ENCODE measurements around the gene MRPS24. TPM values are rescaled to one million over a fixed set of nuclear protein-coding genes. Genes with fewer than 3 reads are reported as not detected.

Gene MRPS24
- total and polyA plus RNA-seq, 2 of the 13 experiments (the other 11 are each of a cell fraction or from before 2014, with no cell fraction given): 135 to 162 TPM

DNA sequence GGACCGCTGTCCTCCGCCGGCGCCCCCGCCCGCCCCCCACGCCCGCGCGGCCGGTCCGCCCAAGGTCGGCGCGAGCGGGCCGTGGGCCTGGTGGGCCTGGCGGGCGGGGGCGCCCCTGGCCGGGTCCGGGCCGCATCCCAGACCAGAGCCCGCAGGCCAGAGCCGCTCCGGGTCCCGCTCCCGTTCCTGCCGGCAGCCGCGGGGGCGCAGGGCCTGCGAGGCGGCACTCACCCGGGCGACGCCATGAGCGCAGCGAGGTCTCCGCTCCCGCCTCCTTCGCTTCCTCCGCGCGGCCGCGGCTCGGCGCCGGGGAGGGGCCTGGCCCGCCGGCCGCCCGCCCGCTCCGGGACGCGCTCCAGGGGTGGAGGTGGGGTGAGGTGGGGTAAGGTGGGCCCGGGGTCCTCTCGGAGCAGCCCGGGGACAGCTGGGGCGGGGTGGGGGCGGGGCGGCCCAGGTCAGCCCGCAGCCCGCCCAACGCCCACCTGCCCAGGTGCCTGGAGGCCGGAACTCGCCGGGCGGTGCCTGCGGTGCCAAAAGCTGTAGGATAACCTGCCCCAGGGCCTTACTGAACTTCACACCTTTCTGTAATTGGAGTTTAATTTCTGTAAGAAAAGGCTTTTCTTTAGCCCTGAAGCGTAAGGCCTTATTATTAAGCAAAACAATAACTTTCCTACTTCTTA lies 37.2 kb upstream of the MRPS24 start, which contains the start of gene URGCP (continued):
- 0 out of 2 replicates have a peak, but pooled peaks have one; percentile 20 for TF ChIP-seq ZNF768 (CRISPR knock-in tag; IDR thresholded peaks at IDR 0.05)
- TF ChIP-seq RFXANK (CRISPR knock-in tag; IDR thresholded peaks at IDR 0.05): no peak
- TF ChIP-seq ATF7-NPFF (CRISPR knock-in tag; IDR thresholded peaks at IDR 0.05; ENCODE audit: low read depth): peak; percentile 72; the same call in 1 of the 2 replicates
- TF ChIP-seq, protein P1, sequence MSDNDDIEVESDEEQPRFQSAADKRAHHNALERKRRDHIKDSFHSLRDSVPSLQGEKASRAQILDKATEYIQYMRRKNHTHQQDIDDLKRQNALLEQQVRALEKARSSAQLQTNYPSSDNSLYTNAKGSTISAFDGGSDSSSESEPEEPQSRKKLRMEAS (IDR thresholded peaks at IDR 0.05): peak; percentile 49; the same call in 1 of the 2 replicates
- no peak for TF ChIP-seq ZNF800 (CRISPR knock-in tag; IDR thresholded peaks at IDR 0.05)
- peak; percentile 76; the same call in 1 of the 2 replicates for TF ChIP-seq ZNF563 (CRISPR knock-in tag; IDR thresholded peaks at IDR 0.05)
- TF ChIP-seq HNRNPK (IDR thresholded peaks at IDR 0.05; ENCODE audit: low read depth, low read length, poor library complexity, severe bottlenecking): no peak
- TF ChIP-seq ZNF329 (CRISPR knock-in tag; IDR thresholded peaks at IDR 0.05; ENCODE audit: low read depth): 0 out of 2 replicates have a peak, but pooled peaks have one; percentile 24
- 0 out of 2 replicates have a peak, but pooled peaks have one; percentile 25 for TF ChIP-seq CENPT (CRISPR knock-in tag; IDR thresholded peaks at IDR 0.05; ENCODE audit: low read depth)
- 0 out of 2 replicates have a peak, but pooled peaks have one; percentile 39 for TF ChIP-seq ZNF430 (CRISPR knock-in tag; IDR thresholded peaks at IDR 0.05)
- TF ChIP-seq KMT2B (CRISPR knock-in tag; IDR thresholded peaks at IDR 0.05): peak; percentile 29; the same call in 1 of the 2 replicates
- TF ChIP-seq ZSCAN21 (CRISPR knock-in tag; IDR thresholded peaks at IDR 0.05; ENCODE audit: borderline replicate concordance): peak; percentile 45; the same call in 1 of the 2 replicates
- TF ChIP-seq, protein P2, sequence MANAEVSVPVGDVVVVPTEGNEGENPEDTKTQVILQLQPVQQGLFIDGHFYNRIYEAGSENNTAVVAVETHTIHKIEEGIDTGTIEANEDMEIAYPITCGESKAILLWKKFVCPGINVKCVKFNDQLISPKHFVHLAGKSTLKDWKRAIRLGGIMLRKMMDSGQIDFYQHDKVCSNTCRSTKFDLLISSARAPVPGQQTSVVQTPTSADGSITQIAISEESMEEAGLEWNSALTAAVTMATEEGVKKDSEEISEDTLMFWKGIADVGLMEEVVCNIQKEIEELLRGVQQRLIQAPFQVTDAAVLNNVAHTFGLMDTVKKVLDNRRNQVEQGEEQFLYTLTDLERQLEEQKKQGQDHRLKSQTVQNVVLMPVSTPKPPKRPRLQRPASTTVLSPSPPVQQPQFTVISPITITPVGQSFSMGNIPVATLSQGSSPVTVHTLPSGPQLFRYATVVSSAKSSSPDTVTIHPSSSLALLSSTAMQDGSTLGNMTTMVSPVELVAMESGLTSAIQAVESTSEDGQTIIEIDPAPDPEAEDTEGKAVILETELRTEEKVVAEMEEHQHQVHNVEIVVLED (CRISPR knock-in tag; IDR thresholded peaks at IDR 0.05; ENCODE audit: borderline replicate concordance): no peak
- 0 out of 4 replicates have a peak, but pooled peaks of 1 of the 2 experiments have one; percentile 11 for TF ChIP-seq REST (IDR thresholded peaks at IDR 0.05; ENCODE audit: borderline replicate concordance in 1 of 2, low read depth in 1 of 2, low read length in 2 of 2)
- peak; percentile 14; the same call in 1 of the 2 replicates for TF ChIP-seq TFAP4 (IDR thresholded peaks at IDR 0.05; ENCODE audit: borderline replicate concordance, low read depth)
- TF ChIP-seq SRY (CRISPR knock-in tag; IDR thresholded peaks at IDR 0.05): peak; percentile 70; the same call in 1 of the 2 replicates
- peak; percentile 36; the same call in 1 of the 2 replicates for TF ChIP-seq TMF1 (CRISPR knock-in tag; IDR thresholded peaks at IDR 0.05; ENCODE audit: low read depth)
- TF ChIP-seq MEIS2 (CRISPR knock-in tag; IDR thresholded peaks at IDR 0.05): 0 out of 2 replicates have a peak, but pooled peaks have one; percentile 20
- TF ChIP-seq ZFYVE20 (CRISPR knock-in tag; IDR thresholded peaks at IDR 0.05; ENCODE audit: borderline replicate concordance, low read depth): 0 out of 2 replicates have a peak, but pooled peaks have one; percentile 51
- TF ChIP-seq ASH2L (IDR thresholded peaks at IDR 0.05; ENCODE audit: insufficient read length, low read depth, low read length): peak; percentile 27

All from HepG2 (cell line).